Nephron progenitor cell (in vitro differentiated cells): ENCODE data around the gene A1BG.
"Not testable (repeated sequence)": the region's sequence is repeated elsewhere in the genome, so short reads cannot be mapped to it uniquely, and the experiment has no call there.

Experiments used
- DNase-seq: peaks from one replicate; pipeline ENCODE4 v3.0.0; 2021
- H3K27ac Mint-ChIP-seq: 2 replicates; pipeline ENCODE4 v1.8.0; 2021; ENCODE audit warnings: mild to moderate bottlenecking, moderate library complexity, mixed read lengths
- H3K27me3 Mint-ChIP-seq: 2 replicates; pipeline ENCODE4 v1.8.0; 2021; ENCODE audit warnings: mild to moderate bottlenecking, low read depth, mixed read lengths; ENCODE audit not compliant: poor library complexity
- H3K36me3 Mint-ChIP-seq: 2 replicates; pipeline ENCODE4 v1.8.0; 2021; ENCODE audit warnings: low read depth, mixed read lengths
- H3K4me1 Mint-ChIP-seq: 2 replicates; pipeline ENCODE4 v1.8.0; 2021; ENCODE audit warnings: mixed read lengths
- H3K4me3 Mint-ChIP-seq: 2 replicates; pipeline ENCODE4 v1.8.0; 2021; ENCODE audit warnings: mild to moderate bottlenecking, moderate library complexity, mixed read lengths
- H3K9me3 Mint-ChIP-seq: 2 replicates; pipeline ENCODE4 v1.8.0; 2021; ENCODE audit warnings: mild to moderate bottlenecking, moderate library complexity, mixed read lengths
- TF ChIP-seq, protein P1 (sequence below): fragments of 200-600 bp; sonication (generic); IDR thresholded peaks from 2 replicates; pipeline ENCODE4 v1.5.0; 2021; ENCODE audit warnings: antibody characterized with exemption

The A1BG gene

DNA sequence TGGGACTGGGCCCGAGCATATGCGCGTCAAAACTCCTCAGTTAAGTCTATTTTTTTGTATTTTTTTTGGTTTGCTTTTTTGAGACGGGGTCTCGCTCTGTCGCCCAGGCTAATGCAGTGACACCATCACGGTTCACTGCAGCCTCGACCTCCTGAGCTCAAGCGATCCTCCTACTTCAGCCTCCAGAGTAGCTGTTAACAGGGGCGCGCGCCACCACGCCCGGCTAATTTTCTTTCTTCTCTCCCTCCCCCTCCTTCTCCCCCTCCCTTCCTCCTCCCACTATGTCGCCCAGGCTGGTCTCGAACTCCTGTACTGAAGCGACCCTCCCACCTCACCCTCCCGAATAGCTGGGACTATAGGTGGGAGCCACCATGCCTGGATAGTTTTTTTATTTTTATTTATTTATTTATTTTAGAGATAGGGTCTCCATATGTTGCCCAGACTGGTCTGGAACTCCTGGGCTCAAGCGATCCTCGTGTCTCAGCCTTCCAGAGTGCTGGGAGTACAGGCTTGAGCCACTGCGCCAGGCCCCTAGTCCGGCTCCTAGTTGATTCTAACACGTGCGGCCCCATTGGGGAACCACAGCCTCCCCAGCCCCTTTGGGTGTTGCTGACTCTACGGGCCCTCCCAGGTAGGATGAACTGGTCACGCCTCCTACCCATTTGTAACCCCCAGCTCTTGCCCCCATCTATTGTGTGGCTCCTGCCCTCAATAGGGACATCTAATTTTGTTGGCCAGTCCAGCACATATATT, 28.3 kb upstream of the A1BG start:
- Mint-ChIP-seq H3K9me3 (no peaks in the 10 kb centered on the region), H3K27me3 (no peaks in the 10 kb centered on the region), H3K27ac (peak overlapping the region; percentile 77), H3K4me1 (peaks cover 40% of the 10 kb centered on the region), H3K4me3 (peak overlapping the region; percentile 91), H3K36me3 (no peaks in the 10 kb centered on the region)
- peak; percentile 22 for DNase-seq
- TF ChIP-seq, protein P1, sequence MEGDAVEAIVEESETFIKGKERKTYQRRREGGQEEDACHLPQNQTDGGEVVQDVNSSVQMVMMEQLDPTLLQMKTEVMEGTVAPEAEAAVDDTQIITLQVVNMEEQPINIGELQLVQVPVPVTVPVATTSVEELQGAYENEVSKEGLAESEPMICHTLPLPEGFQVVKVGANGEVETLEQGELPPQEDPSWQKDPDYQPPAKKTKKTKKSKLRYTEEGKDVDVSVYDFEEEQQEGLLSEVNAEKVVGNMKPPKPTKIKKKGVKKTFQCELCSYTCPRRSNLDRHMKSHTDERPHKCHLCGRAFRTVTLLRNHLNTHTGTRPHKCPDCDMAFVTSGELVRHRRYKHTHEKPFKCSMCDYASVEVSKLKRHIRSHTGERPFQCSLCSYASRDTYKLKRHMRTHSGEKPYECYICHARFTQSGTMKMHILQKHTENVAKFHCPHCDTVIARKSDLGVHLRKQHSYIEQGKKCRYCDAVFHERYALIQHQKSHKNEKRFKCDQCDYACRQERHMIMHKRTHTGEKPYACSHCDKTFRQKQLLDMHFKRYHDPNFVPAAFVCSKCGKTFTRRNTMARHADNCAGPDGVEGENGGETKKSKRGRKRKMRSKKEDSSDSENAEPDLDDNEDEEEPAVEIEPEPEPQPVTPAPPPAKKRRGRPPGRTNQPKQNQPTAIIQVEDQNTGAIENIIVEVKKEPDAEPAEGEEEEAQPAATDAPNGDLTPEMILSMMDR: no peak

DNA sequence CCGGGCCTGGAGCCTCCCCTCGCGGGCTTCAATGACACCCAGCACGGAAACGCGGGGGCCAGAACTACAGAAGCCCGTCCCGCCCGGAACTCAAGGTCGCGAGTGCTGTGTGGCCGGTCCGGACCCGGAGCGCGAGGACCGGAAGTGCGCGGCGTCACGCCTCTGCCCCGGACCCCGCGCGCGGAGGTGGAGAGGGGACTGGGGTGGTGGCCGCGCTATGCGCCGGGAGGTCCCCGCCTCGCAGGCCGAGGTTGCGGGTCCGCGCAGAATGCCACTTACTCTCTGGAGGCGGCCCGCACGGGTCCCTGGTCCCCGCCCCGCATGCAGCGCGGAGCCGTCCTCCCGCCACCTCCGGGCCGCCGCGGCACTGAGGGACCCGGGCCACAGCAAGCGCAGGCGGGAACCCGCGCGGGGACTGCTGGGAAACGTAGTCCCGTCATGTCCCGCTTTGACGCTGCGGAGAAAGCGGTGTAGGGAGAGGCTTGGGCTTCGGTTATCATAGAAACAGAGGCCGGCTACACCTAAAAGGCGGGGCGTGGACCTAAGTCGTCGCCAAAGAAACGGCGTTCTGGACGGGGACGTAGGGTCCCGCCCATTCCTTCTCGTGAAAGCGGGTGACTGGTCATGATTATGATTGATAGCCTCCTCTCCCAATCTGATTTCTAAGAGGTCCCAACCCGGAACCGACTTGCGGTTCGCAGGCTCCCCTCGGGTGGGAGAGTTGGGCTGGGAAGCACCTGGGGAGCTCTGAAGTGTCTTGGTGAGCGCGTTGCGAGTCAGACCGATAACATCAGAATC, 27.6 kb upstream of the A1BG start, which contains the start of gene ZNF837:
Gene ZNF837, minus strand, starts transcription at position 369 of the 798 bp plus-strand sequence. CDS start 11,698 bp downstream, outside the sequence.
- Mint-ChIP-seq H3K9me3 (no peaks in the 10 kb centered on the region), H3K36me3 (no peaks in the 10 kb centered on the region)

DNA sequence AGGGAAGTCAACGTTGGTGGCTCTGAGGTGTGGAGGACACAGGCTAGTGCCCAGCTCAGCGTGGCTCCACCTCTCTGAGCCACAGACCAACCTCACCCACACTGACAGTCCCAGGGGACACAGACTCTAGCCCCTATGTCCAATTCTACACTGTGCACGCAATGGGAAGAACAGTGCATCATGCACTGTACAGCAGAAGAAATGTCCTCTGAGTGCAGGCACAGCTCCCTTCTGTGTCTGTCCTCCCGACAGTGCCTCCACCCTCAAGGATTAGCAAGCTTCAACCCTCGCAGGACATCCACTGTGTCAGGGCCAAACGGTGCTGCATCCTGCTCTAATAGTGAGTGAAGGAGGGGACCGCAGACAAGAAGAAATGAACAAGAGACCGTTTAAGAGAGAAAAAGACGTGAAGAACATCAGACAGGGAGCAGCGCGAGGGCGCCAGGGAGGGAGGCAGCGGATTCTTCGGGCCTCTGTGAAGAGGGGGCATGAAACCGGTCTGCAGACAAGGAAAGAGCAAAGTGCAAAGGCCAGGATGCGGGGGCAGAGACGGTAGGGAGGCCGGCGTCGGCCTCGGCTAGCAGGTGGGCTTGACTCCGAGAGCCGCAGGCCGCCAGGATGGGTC, 26.9 kb upstream of the A1BG start:
- Mint-ChIP-seq H3K9me3 (no peaks in the 10 kb centered on the region), H3K4me1 (peaks cover 28% of the 10 kb centered on the region), H3K27me3 (no peaks in the 10 kb centered on the region), H3K4me3 (peak overlapping the region; percentile 91), H3K36me3 (no peaks in the 10 kb centered on the region), H3K27ac (peak overlapping the region; percentile 91)
- TF ChIP-seq, protein P1: no peak
- DNase-seq: no peak

More for the DNA sequence above, 27.6 kb upstream of the A1BG start, which contains the start of gene ZNF837:
- Mint-ChIP-seq H3K27me3 (no peaks in the 10 kb centered on the region), H3K4me1 (peaks cover 35% of the 10 kb centered on the region), H3K4me3 (peak within 1 kb of the TSS; percentile 91), H3K27ac (peak within 1 kb of the TSS; percentile 91)
- TF ChIP-seq, protein P1: no peak
- peak; percentile 95 for DNase-seq

DNA sequence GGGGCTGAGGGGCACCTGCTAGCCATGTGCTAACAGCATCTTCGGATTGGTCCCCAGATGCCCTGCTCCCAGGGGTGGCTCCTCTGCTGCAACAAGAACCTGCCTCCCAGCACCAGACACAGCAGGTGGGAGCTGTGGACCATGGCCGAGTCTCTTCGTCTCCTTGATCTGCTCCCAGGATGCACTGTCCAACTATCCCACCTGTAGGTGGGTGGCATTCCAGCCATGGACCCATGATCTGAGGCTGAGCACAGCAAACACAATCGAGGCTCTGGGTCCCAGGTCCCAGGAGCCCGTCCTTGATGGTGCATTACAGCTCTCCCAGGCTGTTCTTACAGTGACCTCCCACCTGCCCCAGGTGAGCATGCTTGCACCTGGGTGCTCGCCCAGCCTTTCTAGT, 26.0 kb upstream of the A1BG start:
- Mint-ChIP-seq H3K36me3 (no peaks in the 10 kb centered on the region), H3K4me3 (peak overlapping the region; percentile 91), H3K27ac (no peak overlapping the region), H3K4me1 (peaks cover 22% of the 10 kb centered on the region), H3K9me3 (no peaks in the 10 kb centered on the region), H3K27me3 (no peaks in the 10 kb centered on the region)
- no peak for DNase-seq
- TF ChIP-seq, protein P1: no peak

DNA sequence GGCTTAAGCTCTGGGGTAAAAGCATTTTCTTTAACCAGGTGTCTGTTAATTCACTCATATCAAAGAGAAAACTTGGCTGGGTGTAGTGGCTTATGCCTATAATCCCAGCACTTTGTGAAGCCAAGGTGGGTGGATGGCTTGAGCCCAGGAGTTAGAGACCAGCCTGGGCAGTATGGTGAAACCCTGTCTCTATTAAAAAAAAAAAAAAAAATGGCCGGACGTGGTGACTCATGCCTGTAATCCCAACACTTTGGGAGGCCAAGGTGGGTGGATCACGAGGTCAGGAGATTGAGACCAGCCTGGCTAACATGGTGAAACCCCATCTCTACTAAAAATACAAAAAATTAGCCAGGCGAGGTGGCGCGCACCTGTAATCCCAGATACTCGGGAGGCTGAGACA, 23.4 kb upstream of the A1BG start:
- H3K4me1 Mint-ChIP-seq: peaks cover 16% of the 10 kb centered on the region
- not testable (repeated sequence) for H3K27ac Mint-ChIP-seq, H3K4me3 Mint-ChIP-seq, H3K9me3 Mint-ChIP-seq, H3K27me3 Mint-ChIP-seq, DNase-seq, H3K36me3 Mint-ChIP-seq

DNA sequence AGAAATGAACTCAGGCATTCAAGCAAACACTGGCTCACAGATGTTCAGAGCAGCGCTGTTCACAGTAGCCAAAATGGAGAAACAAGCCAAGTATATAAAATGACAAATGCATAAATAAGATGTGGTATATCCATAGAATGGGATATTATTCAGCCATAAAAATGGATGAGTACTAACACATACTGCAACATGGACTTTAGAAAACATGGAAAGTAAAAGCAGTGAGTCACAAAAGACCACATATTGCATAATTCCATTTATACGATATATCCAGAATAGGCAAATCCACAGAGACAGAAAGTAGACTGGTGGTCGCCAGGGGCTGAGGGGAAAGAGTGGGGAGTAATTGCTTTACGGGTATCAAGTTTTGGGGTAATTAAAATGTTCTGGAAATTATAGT, 20.9 kb upstream of the A1BG start:
- Mint-ChIP-seq H3K36me3 (peaks cover 9% of the 10 kb centered on the region), H3K27me3 (no peaks in the 10 kb centered on the region), H3K9me3 (no peaks in the 10 kb centered on the region), H3K27ac (no peak overlapping the region), H3K4me1 (peaks cover 4% of the 10 kb centered on the region), H3K4me3 (no peak overlapping the region)
- TF ChIP-seq, protein P1: no peak
- no peak for DNase-seq
